IPS DF 4.7 (cell line): ENCODE results near the gene ENTPD2.
"Not testable (repeated sequence)": the region's sequence is repeated elsewhere in the genome, so short reads cannot be mapped to it uniquely, and the experiment has no call there.

ENCODE experiments used
- DNase-seq: peaks from one replicate; pipeline ENCODE4 v3.0.0-alpha.2; 2013; ENCODE audit warnings: low spot score; ENCODE audit errors: extremely low read depth

Gene ENTPD2

DNA sequence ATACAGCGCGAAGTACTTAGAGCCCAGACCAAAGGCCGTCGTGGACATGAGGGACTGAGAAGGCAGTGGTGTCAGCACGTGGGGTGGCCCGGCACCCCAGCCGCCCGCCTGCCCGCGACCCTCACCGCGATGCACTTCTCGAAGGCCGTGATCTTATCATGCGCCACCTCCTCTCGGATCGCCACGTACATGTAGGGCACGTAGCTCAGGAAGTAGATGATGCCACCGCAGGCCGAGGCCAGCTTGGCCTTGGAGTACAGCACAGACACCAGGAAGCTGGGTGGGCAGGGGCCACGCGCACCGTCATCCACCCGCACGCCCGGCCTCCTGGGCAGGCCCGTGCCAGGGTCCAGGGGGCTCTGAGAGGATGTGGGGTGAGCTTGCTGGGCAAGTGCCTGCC is 36.8 kb downstream of the ENTPD2 start:
- no peak for DNase-seq

- DNase-seq, result no peak
These were observed 37.4 kb downstream of the ENTPD2 start for GRCh38 chr9:137016436-137016835.

DNA sequence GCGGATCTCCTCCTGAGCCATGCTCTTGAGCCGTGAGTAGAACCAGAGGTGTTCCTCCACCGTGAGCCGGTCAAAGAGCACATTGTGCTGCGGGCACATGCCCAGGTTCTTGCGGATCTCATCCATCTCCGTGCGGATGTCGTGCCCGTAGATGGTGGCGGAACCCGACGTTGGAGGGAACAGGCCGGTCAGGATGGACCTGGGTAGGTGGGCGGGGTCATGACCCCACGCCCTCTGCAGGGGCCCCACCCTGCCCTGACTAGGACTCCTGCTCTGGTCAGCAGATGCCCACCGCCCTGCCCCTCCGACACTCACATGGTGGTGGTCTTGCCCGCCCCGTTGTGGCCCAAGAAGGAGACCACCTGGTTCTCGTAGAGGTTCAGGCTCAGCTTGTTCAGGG is 37.9 kb downstream of the ENTPD2 start:
- no peak for DNase-seq

DNA sequence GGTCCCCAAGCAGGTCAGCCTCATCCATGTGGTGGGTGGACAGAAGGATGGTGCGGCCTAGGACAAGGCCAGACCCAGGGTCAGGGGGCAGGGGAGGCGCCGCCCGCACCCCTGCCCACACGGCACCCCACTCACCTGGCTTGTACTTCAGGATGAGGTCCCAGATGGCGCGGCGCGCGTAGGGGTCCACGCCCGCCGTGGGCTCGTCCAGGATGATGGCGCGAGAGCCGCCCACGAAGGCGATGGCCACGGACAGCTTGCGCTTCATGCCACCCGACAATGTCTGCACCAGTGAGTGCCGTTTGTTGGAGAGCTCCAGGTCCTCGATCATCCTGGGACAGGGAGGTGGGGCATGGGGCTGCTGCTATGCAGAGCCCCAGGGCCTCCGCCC is 38.3 kb downstream of the ENTPD2 start:
- DNase-seq, result no peak

DNA sequence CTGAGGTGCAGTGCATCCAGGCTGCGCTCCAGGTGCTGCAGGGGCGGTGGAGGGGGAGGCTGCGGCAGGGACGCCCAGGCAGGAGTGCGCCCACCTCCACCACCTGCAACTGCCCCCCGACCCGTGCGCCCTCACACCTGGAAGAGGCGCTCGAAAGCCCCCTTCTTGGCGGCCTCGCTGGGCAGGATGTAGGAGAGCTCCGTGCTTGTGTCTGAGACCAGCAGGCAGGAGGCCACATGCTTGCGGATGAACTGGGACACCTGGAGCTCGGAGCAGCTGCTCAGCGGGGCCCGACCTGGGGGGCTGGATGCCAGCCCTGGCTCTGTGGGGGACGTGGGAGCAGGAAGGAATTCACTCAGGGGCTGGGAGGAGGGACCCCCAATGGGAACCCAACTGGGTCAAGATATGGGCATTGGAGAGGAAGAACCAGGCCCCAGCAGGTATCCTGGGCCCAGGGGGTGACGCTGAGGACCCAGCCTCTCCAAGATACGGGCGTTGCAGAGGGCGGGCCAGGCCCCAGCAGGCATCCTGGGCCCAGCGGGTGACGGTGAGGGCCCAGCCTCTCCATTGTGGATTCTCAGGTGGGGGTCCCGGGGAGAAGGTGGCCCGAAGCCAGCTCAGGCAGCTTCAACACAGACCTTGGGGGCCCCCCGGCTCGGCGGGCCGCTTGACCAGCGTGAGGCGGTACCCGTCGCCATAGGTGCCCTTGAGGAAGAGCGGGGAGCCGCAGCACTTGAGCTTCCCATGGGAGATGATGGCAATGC is 38.9 kb downstream of the ENTPD2 start:
- DNase-seq, result no peak

- DNase-seq, result no peak
These were observed 39.7 kb downstream of the ENTPD2 start for GRCh38 chr9:137014166-137014565.

DNA sequence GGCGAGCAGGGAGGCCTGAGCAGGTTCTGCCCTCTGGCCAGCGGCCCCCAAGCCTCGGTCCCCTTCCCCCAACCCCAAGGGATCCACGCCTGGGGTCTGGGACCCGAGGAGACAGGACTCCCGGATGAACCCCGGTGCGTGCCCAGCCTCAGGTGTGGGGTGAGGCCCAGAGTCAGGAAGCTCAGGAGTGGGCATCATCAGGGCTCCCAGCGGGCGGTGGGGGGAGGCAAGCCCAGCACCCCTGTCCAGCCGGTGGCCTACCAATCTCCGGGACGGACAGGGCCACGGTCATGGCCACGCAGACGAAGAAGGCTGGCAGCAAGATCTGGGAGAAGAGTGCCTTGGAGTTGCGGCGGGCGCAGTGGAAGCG is 40.3 kb downstream of the ENTPD2 start:
- DNase-seq, result no peak

- DNase-seq, result no peak
These were observed 40.9 kb downstream of the ENTPD2 start for GRCh38 chr9:137012694-137013570.

DNA sequence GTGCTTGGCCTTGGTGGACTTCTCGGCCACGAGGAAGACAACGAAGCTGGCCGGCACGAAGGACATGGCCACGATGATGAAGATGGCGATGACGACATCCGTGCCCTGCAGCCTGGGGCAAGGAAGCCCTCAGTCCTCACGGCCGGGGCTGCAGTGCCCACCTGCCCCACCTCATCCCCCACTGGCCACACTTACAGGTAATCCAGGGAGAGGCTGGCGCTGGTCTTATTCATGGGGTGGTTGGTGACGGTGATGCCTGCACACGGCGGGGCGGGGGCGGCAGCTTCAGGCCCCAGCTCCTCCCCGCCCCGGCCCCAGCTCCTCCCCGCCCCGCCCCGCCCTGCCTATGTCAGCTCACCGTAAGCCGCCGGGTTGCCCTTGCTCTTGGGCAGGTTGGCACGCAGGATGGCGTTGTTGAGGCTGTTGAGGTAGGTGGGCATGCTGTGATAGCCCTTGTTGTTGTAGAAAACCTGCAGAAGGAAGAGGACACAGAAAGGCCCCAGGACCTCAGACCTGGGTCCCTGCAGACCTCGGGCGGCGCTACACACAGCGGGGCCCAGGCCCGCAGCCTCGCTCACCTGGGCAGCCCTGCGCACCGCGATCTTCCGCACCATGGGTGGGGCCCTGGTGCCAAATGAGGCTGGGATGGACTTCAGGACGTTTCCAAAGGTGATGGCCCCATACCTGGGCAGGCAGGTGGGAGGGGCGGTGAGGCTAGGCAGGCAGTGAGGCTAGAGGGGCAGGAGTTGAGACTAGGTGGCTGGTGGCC is 41.8 kb downstream of the ENTPD2 start:
- no peak for DNase-seq

GRCh38 chr9:137011156-137011555 is 42.7 kb downstream of the ENTPD2 start:
- DNase-seq, result no peak

DNA sequence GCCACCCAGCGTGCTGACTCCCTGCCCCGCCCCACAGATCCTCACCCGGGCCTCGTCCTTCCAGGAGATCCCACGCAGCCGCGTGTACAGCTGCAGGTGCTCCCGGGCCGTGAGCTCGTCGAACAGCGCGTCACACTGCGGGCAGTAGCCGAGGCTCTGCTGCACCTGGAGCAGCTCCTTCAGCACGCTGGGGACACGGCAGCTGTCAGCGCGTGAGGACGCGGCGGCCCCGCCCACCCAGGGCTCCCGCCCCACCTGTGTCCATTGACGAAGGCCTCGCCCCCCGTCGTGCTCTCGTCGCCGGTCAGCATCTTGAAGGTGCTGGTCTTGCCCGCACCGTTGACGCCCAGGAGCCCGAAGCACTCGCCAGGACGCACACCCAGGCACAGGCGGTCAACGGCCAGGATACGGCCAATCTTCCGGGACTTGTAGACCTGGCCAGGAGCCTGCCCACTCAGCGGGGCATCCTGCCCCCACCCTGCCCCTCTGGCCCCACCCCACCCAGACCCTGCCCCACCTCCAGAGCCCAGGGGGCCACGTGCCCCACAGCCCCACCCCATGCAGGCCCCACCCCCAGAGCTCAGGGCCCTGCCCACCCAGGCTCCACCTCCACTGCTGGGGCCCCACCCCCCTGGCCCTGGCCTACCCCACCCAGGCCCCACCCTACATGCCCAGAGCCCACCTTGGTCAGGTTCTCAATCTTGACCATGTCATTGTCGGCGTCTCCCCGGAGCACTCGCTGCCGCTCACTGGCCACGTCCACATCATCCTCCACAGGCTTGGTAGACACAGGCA is 43.7 kb downstream of the ENTPD2 start:
- no peak for DNase-seq

- DNase-seq, result no peak
These were observed 44.6 kb downstream of the ENTPD2 start for GRCh38 chr9:137009217-137009616.

DNA sequence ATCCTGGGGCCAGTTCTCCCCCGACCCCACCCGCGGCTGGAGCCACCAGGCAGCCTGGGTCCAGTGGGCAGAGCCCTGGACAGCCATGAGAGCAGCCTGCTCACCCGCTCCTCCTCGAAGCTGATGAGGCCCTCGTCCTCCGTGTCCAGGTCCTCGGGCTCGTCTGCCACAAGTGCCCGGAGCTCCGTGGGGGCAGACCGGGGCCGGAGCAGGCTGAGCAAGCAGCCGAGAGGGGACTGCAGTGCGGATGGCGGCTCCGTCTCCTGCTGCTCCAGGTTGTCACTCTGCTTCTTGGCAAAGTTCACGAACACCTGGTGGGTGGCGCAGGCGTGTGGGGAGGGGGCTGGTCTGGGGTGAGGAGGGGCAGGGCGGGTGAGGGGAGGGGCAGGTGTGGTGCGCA is 45.5 kb downstream of the ENTPD2 start:
- no peak for DNase-seq

- no peak for DNase-seq
These were observed 46.0 kb downstream of the ENTPD2 start for GRCh38 chr9:137007816-137008270.

- no peak for DNase-seq
These were observed 46.6 kb downstream of the ENTPD2 start for GRCh38 chr9:137007108-137007815.

- DNase-seq, result no peak
These were observed 47.5 kb downstream of the ENTPD2 start for GRCh38 chr9:137006116-137007003.

- DNase-seq, result not testable (repeated sequence)
These were observed 49.6 kb downstream of the ENTPD2 start for GRCh38 chr9:137004285-137004684.

DNA sequence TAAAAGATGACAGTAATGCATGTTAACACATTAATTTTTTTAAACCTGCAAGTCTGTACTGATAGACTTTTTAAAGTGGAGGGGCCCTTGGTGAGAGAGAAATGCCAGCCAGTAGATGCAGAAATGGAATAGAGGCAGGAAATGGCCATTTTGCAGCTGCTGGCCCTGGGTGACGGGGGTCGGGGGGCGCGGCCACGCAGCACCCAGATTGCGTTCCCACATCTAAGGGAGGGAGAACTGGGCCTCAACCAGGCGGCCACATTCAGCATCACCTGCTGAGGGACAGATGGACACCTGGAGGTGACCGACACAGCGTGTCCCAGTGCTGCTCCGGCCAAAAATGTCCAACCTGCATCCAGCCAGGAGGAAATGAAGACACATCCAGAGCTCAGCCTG is 51.2 kb downstream of the ENTPD2 start:
- no peak for DNase-seq

GRCh38 chr9:137001857-137002645 is 51.8 kb downstream of the ENTPD2 start:
- DNase-seq, result no peak
